MCF 10A (cell line): ENCODE results near the gene ABCA9. TPM values are rescaled to one million over a fixed set of nuclear protein-coding genes. Genes with fewer than 3 reads are reported as not detected.

Experiments used
- BruUV-seq: library from RNA; stranded (reverse); fragments of 400-500 nt; replicated peaks from 2 replicates; lab custom pipeline; 2021; lab: Mats Ljungman, UMichigan
- CTCF ChIA-PET: fragments of 300-600 bp; sonication (Branson Sonifier 250); formaldehyde crosslinking; extraction: SDS; loops from one replicate; lab custom pipeline; 2021; ENCODE audit warnings: antibody characterized with exemption, inconsistent platforms; lab: Yijun Ruan, JAX
- POLR2A ChIA-PET: fragments of 300-600, 350-650 bp; sonication (Branson Sonifier 250); formaldehyde crosslinking; extraction: SDS; loops from one replicate; lab custom pipeline; 2020; ENCODE audit warnings: antibody characterized with exemption, inconsistent platforms; lab: Yijun Ruan, JAX
- DNase-seq: peaks from one replicate; pipeline ENCODE4 v3.0.0-alpha.2; 2018; ENCODE audit not compliant: unreplicated experiment
- H3K27ac Mint-ChIP-seq: one replicate; pipeline ENCODE4 v1.8.0; 2022; ENCODE audit warnings: mild to moderate bottlenecking, low read depth, mixed read lengths; ENCODE audit not compliant: unreplicated experiment
- H3K27me3 Mint-ChIP-seq: one replicate; pipeline ENCODE4 v1.8.0; 2022; ENCODE audit warnings: mixed read lengths; ENCODE audit not compliant: insufficient read depth, unreplicated experiment
- H3K36me3 Mint-ChIP-seq: one replicate; pipeline ENCODE4 v1.8.0; 2022; ENCODE audit warnings: mild to moderate bottlenecking, moderate library complexity, mixed read lengths; ENCODE audit not compliant: insufficient read depth, unreplicated experiment
- H3K4me1 Mint-ChIP-seq: one replicate; pipeline ENCODE4 v1.8.0; 2022; ENCODE audit warnings: mixed read lengths; ENCODE audit not compliant: insufficient read depth, unreplicated experiment
- H3K4me3 Mint-ChIP-seq: one replicate; pipeline ENCODE4 v1.8.0; 2022; ENCODE audit warnings: mild to moderate bottlenecking, moderate library complexity, mixed read lengths; ENCODE audit not compliant: unreplicated experiment
- H3K9me3 Mint-ChIP-seq: one replicate; pipeline ENCODE4 v1.8.0; 2022; ENCODE audit warnings: mixed read lengths; ENCODE audit not compliant: unreplicated experiment
- CTCF ChIP-seq: fragments of 200-600 bp; IDR thresholded peaks from one replicate; pipeline ENCODE4 v1.8.0; 2022; ENCODE audit warnings: antibody characterized with exemption, mild to moderate bottlenecking; ENCODE audit not compliant: unreplicated experiment
- intact Hi-C: fragments of 100-400 bp; cut with micrococcal nuclease; formaldehyde crosslinking; loops from 2 replicates; pipeline ENCODE4 v1.14.1; 2022
- total RNA-seq: library from RNA; stranded (reverse); gene quantifications from 2 replicates; pipeline ENCODE4 v1.2.3, GENCODE V29; 2022

Gene ABCA9
- total RNA-seq, 1 experiment from 2014 or later = 7.8 TPM

GRCh38 chr17:69042308-69042707 lies 18.4 kb downstream of the ABCA9 start:
- no peaks in the 10 kb centered on the region for H3K36me3 Mint-ChIP-seq
- no peak for DNase-seq
- ChIA-PET POLR2A (no interaction called here), CTCF (no interaction called here)
- peaks cover 3% of the 10 kb centered on the region for H3K4me1 Mint-ChIP-seq
- H3K9me3 Mint-ChIP-seq = peaks cover 6% of the 10 kb centered on the region
- BruUV-seq = no TSS peak
- no peak overlapping the region for H3K27ac Mint-ChIP-seq
- no peak overlapping the region for H3K4me3 Mint-ChIP-seq
- no peak for TF ChIP-seq CTCF
- no peaks in the 10 kb centered on the region for H3K27me3 Mint-ChIP-seq
- intact Hi-C loops = no loop called here

- no peak for TF ChIP-seq CTCF
- Mint-ChIP-seq H3K9me3 (peaks cover 6% of the 10 kb centered on the region), H3K36me3 (peaks cover 16% of the 10 kb centered on the region), H3K27me3 (no peaks in the 10 kb centered on the region), H3K4me3 (no peak overlapping the region), H3K27ac (no peak overlapping the region), H3K4me1 (no peaks in the 10 kb centered on the region)
- intact Hi-C loops = no loop called here
- BruUV-seq = no TSS peak
- POLR2A ChIA-PET = no interaction called here
- CTCF ChIA-PET = no interaction called here
- DNase-seq = no peak
Observed at GRCh38 chr17:69031839-69032238, 28.9 kb downstream of the ABCA9 start.

GRCh38 chr17:69030169-69030568 lies 30.6 kb downstream of the ABCA9 start:
- no peak for DNase-seq
- ChIA-PET CTCF (interaction anchor here (0.6 kb wide), 1 partner anchor 62 kb away, joined by 3 read pairs; no protein-coding TSS in a partner anchor), POLR2A (interaction anchor here (1.2 kb wide), 2 partner anchors 37 to 163 kb away, joined by 3 read pairs; no protein-coding TSS in a partner anchor)
- no peak for TF ChIP-seq CTCF
- H3K27me3 Mint-ChIP-seq = no peaks in the 10 kb centered on the region
- intact Hi-C loops = no loop called here
- H3K27ac Mint-ChIP-seq = no peak overlapping the region
- no peak overlapping the region for H3K4me3 Mint-ChIP-seq
- no peaks in the 10 kb centered on the region for H3K4me1 Mint-ChIP-seq
- H3K36me3 Mint-ChIP-seq = peaks cover 18% of the 10 kb centered on the region
- no TSS peak for BruUV-seq
- no peaks in the 10 kb centered on the region for H3K9me3 Mint-ChIP-seq

- Mint-ChIP-seq H3K27me3 (no peaks in the 10 kb centered on the region), H3K9me3 (no peaks in the 10 kb centered on the region), H3K4me1 (no peaks in the 10 kb centered on the region), H3K36me3 (peaks cover 4% of the 10 kb centered on the region), H3K27ac (no peak overlapping the region), H3K4me3 (no peak overlapping the region)
- intact Hi-C loops = no loop called here
- BruUV-seq = no TSS peak
- DNase-seq = no peak
- ChIA-PET POLR2A (interaction anchor here (0.6 to 3.2 kb wide), 2 partner anchors 17 to 328 kb away, joined by 3 to 8 read pairs; no protein-coding TSS in a partner anchor), CTCF (no interaction called here)
- TF ChIP-seq CTCF = no peak
Observed at GRCh38 chr17:69018687-69019086, 42.0 kb downstream of the ABCA9 start.
